Medulla oblongata (tissue), 1 donor: ENCODE data around the gene NUP214.
"Not testable (repeated sequence)": the region's sequence is repeated elsewhere in the genome, so short reads cannot be mapped to it uniquely, and the experiment has no call there.

ENCODE experiments used
- DNase-seq: peaks from one replicate; pipeline ENCODE4 v3.0.0-alpha.2; 2015; ENCODE audit errors: extremely low spot score

Gene NUP214

GRCh38 chr9:131160416-131161112, 35.2 kb downstream of the NUP214 start:
- DNase-seq = no peak

GRCh38 chr9:131161585-131161984, 36.2 kb downstream of the NUP214 start:
- no peak for DNase-seq

GRCh38 chr9:131162886-131163285, 37.5 kb downstream of the NUP214 start:
- DNase-seq = no peak

- no peak for DNase-seq
These were observed 40.1 kb downstream of the NUP214 start for GRCh38 chr9:131165523-131165922.

GRCh38 chr9:131167146-131167692, 41.8 kb downstream of the NUP214 start:
- no peak for DNase-seq

- no peak for DNase-seq
These were observed 42.5 kb downstream of the NUP214 start for GRCh38 chr9:131167936-131168335.

- DNase-seq = no peak
These were observed 44.3 kb downstream of the NUP214 start for GRCh38 chr9:131169563-131170240.

- DNase-seq = no peak
These were observed 48.6 kb downstream of the NUP214 start for GRCh38 chr9:131173995-131174394.

GRCh38 chr9:131174681-131175239, 49.4 kb downstream of the NUP214 start:
- no peak for DNase-seq

- DNase-seq = no peak
These were observed 52.5 kb downstream of the NUP214 start for GRCh38 chr9:131177898-131178297.

- DNase-seq = peak; percentile 73
These were observed 53.0 kb downstream of the NUP214 start for GRCh38 chr9:131178382-131178781.

- DNase-seq = no peak
These were observed 53.5 kb downstream of the NUP214 start for GRCh38 chr9:131178926-131179325.

- DNase-seq = peak; percentile 36
These were observed 54.3 kb downstream of the NUP214 start for GRCh38 chr9:131179561-131180219.

GRCh38 chr9:131180454-131180853, 55.1 kb downstream of the NUP214 start:
- no peak for DNase-seq

GRCh38 chr9:131181091-131181681, 55.8 kb downstream of the NUP214 start:
- no peak for DNase-seq

GRCh38 chr9:131185924-131186323, 60.5 kb downstream of the NUP214 start:
- DNase-seq = no peak

- DNase-seq = no peak
These were observed 61.2 kb downstream of the NUP214 start for GRCh38 chr9:131186622-131187021.

GRCh38 chr9:131187957-131188356, 62.6 kb downstream of the NUP214 start:
- DNase-seq = no peak

- DNase-seq = peak; percentile 66
These were observed 63.6 kb downstream of the NUP214 start for GRCh38 chr9:131188976-131189375.

GRCh38 chr9:131190191-131190590, 64.8 kb downstream of the NUP214 start:
- DNase-seq = no peak

GRCh38 chr9:131191032-131191431, 65.6 kb downstream of the NUP214 start:
- not testable (repeated sequence) for DNase-seq

- DNase-seq = no peak
These were observed 66.5 kb downstream of the NUP214 start for GRCh38 chr9:131191857-131192256.
